Activated CD4-positive, alpha-beta T cell treated with anti-CD3 and anti-CD28 coated beads, Interleukin-2, amount 10 ng/mL, durations not matched to agents 7 days and 5 days (primary cell): ENCODE results near the gene E2F2. TPM values are rescaled to one million over a fixed set of nuclear protein-coding genes. Genes with fewer than 3 reads are reported as not detected.
"Not testable (repeated sequence)": the region's sequence is repeated elsewhere in the genome, so short reads cannot be mapped to it uniquely, and the experiment has no call there.

Experiments used
- CTCF ChIA-PET: fragments of 350-600 bp; sonication (Branson Sonifier 250); formaldehyde crosslinking; loops from one replicate; lab custom pipeline; 2021; ENCODE audit warnings: antibody characterized with exemption; lab: Charles Lee
- POLR2A ChIA-PET: fragments of 350-600 bp; sonication (Branson Sonifier 250); formaldehyde crosslinking; loops from one replicate; lab custom pipeline; 2021; ENCODE audit warnings: antibody characterized with exemption; lab: Charles Lee
- DNase-seq: peaks from one replicate; pipeline ENCODE4 v3.0.0-alpha.2; 2020
- H3K27ac Mint-ChIP-seq: one replicate; pipeline ENCODE4 v1.8.0; 2021; ENCODE audit warnings: mild to moderate bottlenecking, moderate library complexity, mixed read lengths
- H3K27me3 Mint-ChIP-seq: one replicate; pipeline ENCODE4 v1.8.0; 2021; ENCODE audit warnings: mixed read lengths
- H3K36me3 Mint-ChIP-seq: one replicate; pipeline ENCODE4 v1.8.0; 2021; ENCODE audit warnings: low read depth, mixed read lengths
- H3K4me1 Mint-ChIP-seq: one replicate; pipeline ENCODE4 v1.8.0; 2021; ENCODE audit warnings: mixed read lengths
- H3K4me3 Mint-ChIP-seq: one replicate; pipeline ENCODE4 v1.8.0; 2021; ENCODE audit warnings: mild to moderate bottlenecking, moderate library complexity, mixed read lengths
- H3K9me3 Mint-ChIP-seq: one replicate; pipeline ENCODE4 v1.8.0; 2021; ENCODE audit warnings: mixed read lengths
- total RNA-seq, 2 experiments: library from RNA; stranded (reverse); gene quantifications; one replicate each; pipeline ENCODE4 v1.2.3, GENCODE V29; 2021

E2F2 gene
- total RNA-seq, 2 experiments from 2014 or later: 107 to 112 TPM

- Mint-ChIP-seq H3K4me3 (peak overlapping the region; percentile 84), H3K27me3 (no peaks in the 10 kb centered on the region), H3K27ac (peak overlapping the region; percentile 93), H3K4me1 (peaks cover 48% of the 10 kb centered on the region), H3K9me3 (no peaks in the 10 kb centered on the region), H3K36me3 (peaks cover 27% of the 10 kb centered on the region)
- peak; percentile 85 for DNase-seq
- ChIA-PET CTCF (interaction anchor here (0.6 to 5.0 kb wide), 13 partner anchors 10 to 90 kb away, joined by 3 to 31 read pairs (median 4); no protein-coding TSS in a partner anchor), POLR2A (interaction anchor here (1.0 to 1.5 kb wide), 4 partner anchors 23 to 83 kb away, joined by 3 to 6 read pairs (median 4); no protein-coding TSS in a partner anchor)
Measured at GRCh38 chr1:23554481-23555269, 23.6 kb upstream of the E2F2 start.

- POLR2A ChIA-PET: interaction anchor here (1.0 to 1.5 kb wide), 3 partner anchors 23 to 83 kb away, joined by 3 to 6 read pairs (median 5); no protein-coding TSS in a partner anchor
- Mint-ChIP-seq H3K27me3 (no peaks in the 10 kb centered on the region), H3K4me1 (peaks cover 44% of the 10 kb centered on the region), H3K4me3 (peak overlapping the region; percentile 79), H3K27ac (peak overlapping the region; percentile 92), H3K9me3 (no peaks in the 10 kb centered on the region), H3K36me3 (peaks cover 27% of the 10 kb centered on the region)
- CTCF ChIA-PET: interaction anchor here (1.1 to 5.0 kb wide), 8 partner anchors 9 to 90 kb away, joined by 4 to 31 read pairs (median 10); no protein-coding TSS in a partner anchor
- DNase-seq: no peak
Measured at GRCh38 chr1:23554127-23554480, 23.1 kb upstream of the E2F2 start.

GRCh38 chr1:23553231-23554126 lies 22.4 kb upstream of the E2F2 start:
- H3K9me3 Mint-ChIP-seq: no peaks in the 10 kb centered on the region
- POLR2A ChIA-PET: no interaction called here
- DNase-seq: no peak
- CTCF ChIA-PET: interaction anchor here (0.7 to 5.0 kb wide), 7 partner anchors 9 to 84 kb away, joined by 3 to 31 read pairs (median 13); no protein-coding TSS in a partner anchor
- H3K27ac Mint-ChIP-seq: peak overlapping the region; percentile 92
- H3K4me1 Mint-ChIP-seq: peaks cover 44% of the 10 kb centered on the region
- peak overlapping the region; percentile 79 for H3K4me3 Mint-ChIP-seq
- H3K36me3 Mint-ChIP-seq: peaks cover 23% of the 10 kb centered on the region
- no peaks in the 10 kb centered on the region for H3K27me3 Mint-ChIP-seq

GRCh38 chr1:23551849-23552248 lies 20.8 kb upstream of the E2F2 start:
- Mint-ChIP-seq H3K4me1 (peaks cover 36% of the 10 kb centered on the region), H3K36me3 (peaks cover 8% of the 10 kb centered on the region), H3K27ac (no peak overlapping the region), H3K9me3 (no peaks in the 10 kb centered on the region), H3K4me3 (no peak overlapping the region), H3K27me3 (no peaks in the 10 kb centered on the region)
- POLR2A ChIA-PET: no interaction called here
- no peak for DNase-seq
- CTCF ChIA-PET: interaction anchor here (2.3 to 5.0 kb wide), 3 partner anchors 12 to 86 kb away, joined by 14 to 31 read pairs (median 23); no protein-coding TSS in a partner anchor

- Mint-ChIP-seq H3K27me3 (no peaks in the 10 kb centered on the region), H3K4me1 (peaks cover 11% of the 10 kb centered on the region), H3K9me3 (no peaks in the 10 kb centered on the region), H3K36me3 (no peaks in the 10 kb centered on the region), H3K4me3 (no peak overlapping the region), H3K27ac (no peak overlapping the region)
- CTCF ChIA-PET: interaction anchor here (1.0 to 4.1 kb wide), 5 partner anchors 9 to 89 kb away, joined by 3 to 49 read pairs (median 4); no protein-coding TSS in a partner anchor
- DNase-seq: no peak
- POLR2A ChIA-PET: no interaction called here
Measured at GRCh38 chr1:23548704-23549143, 17.7 kb upstream of the E2F2 start.

- Mint-ChIP-seq H3K27me3 (no peaks in the 10 kb centered on the region), H3K4me1 (peaks cover 5% of the 10 kb centered on the region), H3K4me3 (no peak overlapping the region), H3K36me3 (no peaks in the 10 kb centered on the region), H3K9me3 (no peaks in the 10 kb centered on the region), H3K27ac (no peak overlapping the region)
- no peak for DNase-seq
- CTCF ChIA-PET: interaction anchor here (1.0 to 3.9 kb wide), 5 partner anchors 20 to 93 kb away, joined by 4 to 79 read pairs (median 11); no protein-coding TSS in a partner anchor
- POLR2A ChIA-PET: no interaction called here
Measured at GRCh38 chr1:23546897-23547584, 16.0 kb upstream of the E2F2 start.

GRCh38 chr1:23545851-23546250 lies 14.8 kb upstream of the E2F2 start:
- H3K27me3 Mint-ChIP-seq: no peaks in the 10 kb centered on the region
- peak overlapping the region; percentile 64 for H3K27ac Mint-ChIP-seq
- H3K4me1 Mint-ChIP-seq: peaks cover 8% of the 10 kb centered on the region
- CTCF ChIA-PET: interaction anchor here (0.7 to 3.9 kb wide), 10 partner anchors 8 to 1515 kb away, joined by 3 to 79 read pairs (median 8); partner anchors contain the start of gene RPL11
- POLR2A ChIA-PET: interaction anchor here (0.7 kb wide), 1 partner anchor 64 kb away, joined by 3 read pairs; no protein-coding TSS in a partner anchor
- no peak overlapping the region for H3K4me3 Mint-ChIP-seq
- DNase-seq: no peak
- H3K9me3 Mint-ChIP-seq: no peaks in the 10 kb centered on the region
- no peaks in the 10 kb centered on the region for H3K36me3 Mint-ChIP-seq

- no peak overlapping the region for H3K4me3 Mint-ChIP-seq
- POLR2A ChIA-PET: interaction anchor here (0.7 to 1.2 kb wide), 2 partner anchors 63 to 93 kb away, joined by 3 to 5 read pairs; no protein-coding TSS in a partner anchor
- CTCF ChIA-PET: interaction anchor here (0.7 to 3.9 kb wide), 15 partner anchors 9 to 147 kb away, joined by 3 to 79 read pairs (median 5); partner anchors contain the start of gene RPL11
- peaks cover 17% of the 10 kb centered on the region for H3K4me1 Mint-ChIP-seq
- H3K27me3 Mint-ChIP-seq: no peaks in the 10 kb centered on the region
- H3K9me3 Mint-ChIP-seq: no peaks in the 10 kb centered on the region
- H3K36me3 Mint-ChIP-seq: no peaks in the 10 kb centered on the region
- DNase-seq: peak; percentile 76
- no peak overlapping the region for H3K27ac Mint-ChIP-seq
Measured at GRCh38 chr1:23544444-23545389, 13.7 kb upstream of the E2F2 start.

- no peaks in the 10 kb centered on the region for H3K27me3 Mint-ChIP-seq
- no peak overlapping the region for H3K27ac Mint-ChIP-seq
- ChIA-PET POLR2A (interaction anchor here (1.2 kb wide), 1 partner anchor 93 kb away, joined by 5 read pairs; no protein-coding TSS in a partner anchor), CTCF (interaction anchor here (0.9 to 3.9 kb wide), 7 partner anchors 10 to 110 kb away, joined by 3 to 79 read pairs (median 11); no protein-coding TSS in a partner anchor)
- no peaks in the 10 kb centered on the region for H3K9me3 Mint-ChIP-seq
- DNase-seq: no peak
- no peak overlapping the region for H3K4me3 Mint-ChIP-seq
- peaks cover 19% of the 10 kb centered on the region for H3K4me1 Mint-ChIP-seq
- no peaks in the 10 kb centered on the region for H3K36me3 Mint-ChIP-seq
Measured at GRCh38 chr1:23543707-23544443, 12.8 kb upstream of the E2F2 start.

GRCh38 chr1:23542940-23543339 lies 11.9 kb upstream of the E2F2 start:
- H3K27me3 Mint-ChIP-seq, H3K36me3 Mint-ChIP-seq, H3K4me3 Mint-ChIP-seq, DNase-seq, H3K9me3 Mint-ChIP-seq, POLR2A ChIA-PET, H3K27ac Mint-ChIP-seq: not testable (repeated sequence)
- peaks cover 19% of the 10 kb centered on the region for H3K4me1 Mint-ChIP-seq
- CTCF ChIA-PET: interaction anchor here (0.7 to 4.4 kb wide), 3 partner anchors 92 to 102 kb away, joined by 4 to 43 read pairs (median 4); no protein-coding TSS in a partner anchor
